ENCODE data around the gene ZFAND6.

- TF ChIP-seq POLR2AphosphoS5 (IDR thresholded peaks at IDR 0.05; ENCODE audit: borderline replicate concordance, low read depth, low read length) (no peak), EZH2 (IDR thresholded peaks at IDR 0.05) (no peak), FOXP2 (optimal IDR thresholded peaks at IDR 0.05; ENCODE audit: control extremely low read depth, extremely low read length, insufficient read depth) (no peak)
These were observed 2.1 kb downstream of the ZFAND6 start for GRCh38 chr15:80061582-80061981.

Measured in SK-N-MC (cell line).